IPS-NIHi11 (cell line): ENCODE results near the gene ITPRIPL2.

Experiments
- DNase-seq: peaks from one replicate; pipeline ENCODE4 v3.0.0; 2012; ENCODE audit warnings: mixed read lengths, low spot score

The ITPRIPL2 gene

DNA sequence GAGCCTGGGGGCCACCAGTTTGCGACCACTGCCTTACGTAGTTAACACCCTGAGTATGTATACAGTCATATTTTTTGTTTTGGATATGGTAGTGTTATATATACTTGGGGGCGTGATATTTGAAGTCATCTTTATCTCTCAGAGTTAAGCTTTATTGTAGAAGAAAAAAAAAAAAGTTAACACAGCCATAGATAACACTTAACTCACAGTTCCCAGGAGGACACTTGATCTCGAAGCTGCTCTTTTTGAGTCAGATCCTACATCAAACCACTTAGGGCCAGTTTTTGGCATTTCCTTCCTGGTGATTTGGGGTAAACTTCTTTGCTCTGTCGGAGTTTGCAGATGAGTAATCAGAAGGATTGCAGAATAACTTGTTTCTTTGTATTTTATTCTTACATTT, 5.8 kb downstream of the ITPRIPL2 start:
- DNase-seq = no peak

DNA sequence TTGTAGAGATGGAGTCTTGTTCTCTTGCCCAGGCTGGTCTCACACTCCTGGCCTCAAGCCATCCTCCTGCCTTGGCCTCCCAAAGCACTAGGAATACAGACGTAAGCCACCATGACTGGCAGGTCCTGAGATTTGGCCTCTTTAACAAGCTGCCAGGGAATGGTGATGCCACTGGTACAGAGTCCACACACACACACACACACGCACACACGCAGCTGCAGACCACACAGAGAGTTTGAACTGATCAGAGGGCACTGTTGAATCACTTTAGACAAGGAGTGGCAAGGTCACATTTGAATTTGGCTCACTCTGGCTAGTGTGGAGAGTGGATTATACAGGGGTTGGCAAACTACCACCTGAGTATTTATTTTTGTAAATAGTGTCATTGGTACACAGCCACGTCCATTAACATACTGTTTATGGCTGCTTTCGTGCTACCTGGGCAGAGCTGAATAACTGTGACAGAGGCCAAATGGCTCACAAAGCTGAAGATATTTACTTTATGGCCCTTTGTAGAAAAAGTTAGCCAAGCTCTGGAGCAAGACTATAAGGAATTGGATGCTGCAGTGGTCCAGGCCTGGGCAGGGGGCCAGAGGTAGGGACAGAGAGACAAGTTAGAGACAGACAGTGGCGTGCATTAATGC, 9.9 kb downstream of the ITPRIPL2 start:
- DNase-seq = no peak

DNA sequence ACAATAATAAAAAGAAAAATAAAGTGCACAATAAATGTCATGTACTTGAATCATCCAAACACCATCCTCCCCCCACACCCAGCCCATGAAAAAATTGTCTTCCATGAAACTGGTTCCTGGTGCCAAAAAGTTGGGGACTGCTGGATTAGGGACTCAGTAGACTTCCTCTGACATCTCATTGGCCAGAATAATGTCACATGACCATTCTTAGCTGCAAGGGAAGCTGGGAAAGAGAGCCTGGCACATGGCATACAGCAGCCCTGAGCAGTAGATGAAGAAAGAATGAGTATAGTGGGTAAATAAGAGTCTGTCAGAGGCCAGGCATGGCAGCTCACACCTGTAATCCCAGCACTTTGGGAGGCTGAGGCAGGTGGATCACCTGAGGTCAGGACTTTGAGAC, 12.5 kb downstream of the ITPRIPL2 start:
- no peak for DNase-seq

DNA sequence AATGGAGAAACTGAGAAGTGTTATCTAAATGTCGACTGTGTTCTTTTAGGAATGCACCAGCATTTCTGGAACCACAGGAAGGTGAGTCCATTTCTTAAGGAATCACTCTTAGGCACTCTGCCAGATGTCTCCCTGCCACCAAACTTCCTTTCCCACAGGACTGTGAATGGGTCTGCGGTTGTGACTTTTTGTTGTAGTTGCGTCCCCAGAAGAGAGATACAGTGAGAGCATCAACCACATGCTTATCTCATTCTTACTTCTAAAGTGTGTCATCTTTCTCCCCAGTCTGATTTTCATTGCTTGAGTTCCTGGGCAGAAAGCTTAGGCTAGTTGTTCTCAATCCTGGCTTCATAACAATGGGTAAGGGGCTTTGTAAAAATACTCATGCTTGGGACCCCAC, 13.4 kb downstream of the ITPRIPL2 start:
- DNase-seq = no peak

DNA sequence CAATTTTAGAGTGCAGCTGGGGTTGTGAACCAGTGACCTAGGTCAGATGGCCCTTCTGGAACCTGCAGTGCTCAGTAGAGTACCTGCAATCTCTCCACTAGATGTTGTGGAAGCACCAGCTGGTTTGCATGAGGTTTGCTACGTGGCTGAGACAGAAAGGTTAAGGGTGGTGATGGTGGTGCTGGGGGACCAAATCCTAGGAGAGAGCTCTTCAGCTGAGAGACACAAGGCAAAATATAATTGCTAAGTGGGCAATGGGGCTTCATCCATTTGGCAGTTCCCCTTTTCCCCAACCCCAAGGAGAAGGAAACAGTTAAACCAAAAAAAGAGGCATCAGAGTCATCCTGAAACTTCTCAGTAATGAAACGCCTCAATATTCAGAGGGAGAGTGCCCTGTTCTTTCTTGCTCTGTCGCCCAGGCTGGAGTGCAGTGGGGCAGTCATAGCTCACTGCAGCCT, 13.9 kb downstream of the ITPRIPL2 start:
- no peak for DNase-seq

DNA sequence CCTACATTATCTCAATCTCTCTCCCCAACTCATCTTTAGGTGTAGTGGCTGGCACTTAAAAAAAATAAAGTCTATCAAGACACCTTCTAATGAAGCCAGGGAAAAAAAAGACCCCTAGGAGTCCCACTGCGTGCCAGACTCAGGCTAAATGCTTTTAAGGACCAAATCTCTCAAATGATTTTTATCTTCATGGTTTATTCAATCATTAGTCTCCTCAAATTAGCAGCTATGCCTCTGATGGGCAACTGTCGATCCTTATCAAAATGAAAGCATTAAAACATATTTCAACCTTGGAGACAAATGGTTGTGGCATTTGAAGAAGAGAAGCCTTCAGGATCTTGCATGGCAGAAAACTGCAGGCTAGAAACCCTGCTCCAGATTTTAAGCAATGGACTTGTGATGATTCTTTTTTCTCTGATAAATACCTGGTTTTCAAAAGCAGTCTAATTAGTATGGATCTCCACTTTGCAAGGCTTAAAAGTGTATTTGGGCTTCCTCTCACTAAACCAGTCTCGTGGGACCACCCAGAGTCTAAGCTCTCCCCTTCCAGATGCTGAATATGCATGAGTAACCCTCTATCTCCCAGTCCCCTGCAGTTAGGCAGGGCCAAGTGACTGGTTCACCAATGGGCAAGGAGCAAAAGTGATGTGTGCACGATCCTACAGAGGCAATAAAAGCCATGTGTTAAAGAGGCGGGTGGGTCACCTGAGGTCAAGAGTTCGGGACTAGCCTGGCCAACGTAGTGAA, 14.9 kb downstream of the ITPRIPL2 start:
- no peak for DNase-seq

DNA sequence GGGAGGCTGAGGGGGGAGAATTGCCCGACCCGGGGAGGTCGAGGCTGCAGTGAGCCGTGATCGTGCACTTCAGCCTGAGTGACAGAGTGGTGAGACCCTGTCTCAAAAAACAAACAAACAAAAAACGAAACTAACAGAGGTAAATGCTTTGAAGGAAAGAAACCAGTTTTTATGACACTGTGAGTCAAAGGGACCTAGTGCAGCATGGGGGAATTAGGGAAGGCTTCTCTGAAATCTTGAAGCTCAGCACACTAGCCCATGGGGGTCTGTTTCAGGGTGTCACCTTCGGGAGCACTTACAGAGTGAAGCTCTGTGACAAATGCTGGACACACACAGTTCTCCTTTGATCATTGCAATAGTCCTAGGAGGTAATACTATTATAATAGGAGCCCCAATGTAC, 16.6 kb downstream of the ITPRIPL2 start:
- DNase-seq = no peak

DNA sequence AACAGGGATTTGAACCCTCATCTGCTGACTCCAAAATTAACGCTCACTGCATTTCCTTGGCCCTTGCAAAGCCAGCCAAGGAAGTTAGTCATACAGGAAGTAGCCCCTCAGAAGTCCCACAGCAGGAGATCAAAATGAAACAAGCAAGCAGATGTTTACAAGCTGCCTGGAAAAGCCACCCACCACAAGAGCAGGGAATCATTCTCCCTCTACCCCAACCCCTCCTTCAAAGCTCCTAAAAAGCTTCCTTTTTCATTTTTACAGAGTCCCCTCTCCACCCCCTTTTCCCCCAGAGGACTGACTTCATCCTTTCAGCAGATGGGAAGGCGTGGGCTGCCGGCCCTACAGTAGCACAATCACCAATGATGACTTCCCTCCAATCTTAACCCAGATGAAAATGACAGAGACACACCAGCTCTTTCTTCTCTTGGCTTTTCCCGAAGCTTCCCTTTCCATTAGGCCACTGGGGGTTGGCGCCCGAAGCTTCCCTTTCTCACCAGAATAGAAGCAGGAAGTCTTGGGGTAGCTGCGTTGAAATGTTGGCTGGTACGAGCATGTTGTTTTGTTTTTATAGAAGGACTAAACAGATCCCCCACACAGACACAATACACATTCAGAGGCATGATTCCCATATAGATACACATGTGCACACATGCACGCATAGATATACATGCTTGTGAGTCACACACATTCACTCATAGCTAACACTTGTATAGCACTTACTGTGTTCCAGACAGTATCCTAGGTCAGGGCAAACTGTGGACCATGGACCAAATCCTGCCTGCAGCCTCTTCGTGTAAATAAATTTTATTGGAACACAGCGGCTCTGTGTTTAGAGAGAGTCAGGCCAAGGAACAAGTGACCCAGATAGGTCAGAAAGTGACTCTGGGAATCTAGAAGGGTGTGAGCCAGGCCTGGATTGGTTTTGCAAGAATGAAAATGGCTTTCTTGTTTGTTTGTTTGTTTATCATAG, 17.4 kb downstream of the ITPRIPL2 start:
- DNase-seq = peak; percentile 49

DNA sequence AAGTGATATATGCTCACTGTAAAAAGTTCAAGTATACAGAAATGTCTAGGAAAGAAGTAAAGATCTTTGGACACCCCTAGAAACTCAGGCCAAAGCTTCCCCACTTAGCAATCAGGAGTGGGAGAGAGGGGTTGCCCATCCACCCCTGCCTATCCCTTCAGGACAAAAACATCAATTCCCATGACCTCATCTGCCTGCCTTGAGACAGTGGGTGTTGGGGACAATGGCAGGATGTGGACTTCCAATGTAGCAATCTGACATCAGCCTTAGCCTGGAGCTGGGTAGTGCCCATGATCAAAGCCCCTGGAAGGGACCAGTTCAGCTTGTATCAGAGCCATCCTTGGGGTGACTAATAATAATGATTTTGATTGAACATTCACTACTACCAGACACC, 18.1 kb downstream of the ITPRIPL2 start:
- no peak for DNase-seq

DNA sequence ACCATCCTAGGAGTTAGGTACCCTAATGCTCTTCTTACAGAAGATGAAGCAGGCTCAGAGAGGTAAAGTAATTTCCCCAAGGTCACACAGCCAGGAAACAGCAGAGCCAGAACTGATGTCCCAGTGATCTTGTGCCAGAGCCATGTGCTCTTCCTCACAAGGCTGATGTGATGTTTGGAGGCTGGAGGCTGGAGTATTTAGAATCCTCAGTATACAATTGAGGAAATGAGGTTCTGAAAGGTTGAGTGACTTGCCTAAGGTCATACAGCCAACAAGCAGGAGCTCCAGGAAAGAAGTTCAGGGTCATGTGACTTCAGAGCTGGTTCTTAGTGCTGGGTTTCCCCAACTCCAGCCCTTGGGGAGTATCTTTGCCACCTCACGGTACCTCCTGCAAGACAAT, 18.5 kb downstream of the ITPRIPL2 start:
- no peak for DNase-seq

DNA sequence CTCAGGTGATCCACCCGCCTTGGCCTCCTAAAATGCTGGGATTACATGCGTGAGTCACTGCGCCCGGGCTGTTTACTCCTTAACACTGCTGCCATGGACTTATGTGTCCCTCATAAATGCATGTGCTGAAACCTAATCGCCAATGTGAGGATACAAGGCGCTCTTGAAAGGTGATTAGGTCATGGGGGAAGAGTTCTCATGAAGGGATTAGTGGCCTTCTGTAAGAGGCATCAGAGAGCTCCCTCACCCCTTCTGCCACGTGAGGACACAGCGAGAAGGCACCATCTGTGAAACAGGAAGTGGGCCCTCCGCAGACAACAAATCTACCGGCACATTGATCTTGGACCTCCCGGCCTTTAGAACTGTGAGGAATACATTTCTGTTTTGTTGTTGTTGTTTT, 19.1 kb downstream of the ITPRIPL2 start:
- DNase-seq = no peak

DNA sequence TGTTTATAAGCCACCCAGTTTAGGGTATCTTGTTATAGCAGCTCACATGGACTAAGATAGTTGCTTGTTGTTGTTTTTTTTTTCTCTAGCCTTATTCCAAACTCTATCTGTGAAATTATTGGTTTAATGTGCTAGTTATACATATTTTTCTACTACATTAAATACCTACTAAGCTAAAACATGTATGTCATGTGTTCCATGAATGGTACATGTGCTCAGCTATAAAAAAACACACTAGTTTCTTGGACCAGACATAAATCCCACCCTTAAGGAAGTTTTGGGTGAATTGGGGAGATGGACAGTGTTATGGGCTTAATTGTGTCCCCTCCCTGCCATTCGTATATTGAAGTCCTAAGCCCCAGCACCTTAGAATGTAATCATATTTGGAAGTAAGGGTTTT, 19.8 kb downstream of the ITPRIPL2 start:
- no peak for DNase-seq

DNA sequence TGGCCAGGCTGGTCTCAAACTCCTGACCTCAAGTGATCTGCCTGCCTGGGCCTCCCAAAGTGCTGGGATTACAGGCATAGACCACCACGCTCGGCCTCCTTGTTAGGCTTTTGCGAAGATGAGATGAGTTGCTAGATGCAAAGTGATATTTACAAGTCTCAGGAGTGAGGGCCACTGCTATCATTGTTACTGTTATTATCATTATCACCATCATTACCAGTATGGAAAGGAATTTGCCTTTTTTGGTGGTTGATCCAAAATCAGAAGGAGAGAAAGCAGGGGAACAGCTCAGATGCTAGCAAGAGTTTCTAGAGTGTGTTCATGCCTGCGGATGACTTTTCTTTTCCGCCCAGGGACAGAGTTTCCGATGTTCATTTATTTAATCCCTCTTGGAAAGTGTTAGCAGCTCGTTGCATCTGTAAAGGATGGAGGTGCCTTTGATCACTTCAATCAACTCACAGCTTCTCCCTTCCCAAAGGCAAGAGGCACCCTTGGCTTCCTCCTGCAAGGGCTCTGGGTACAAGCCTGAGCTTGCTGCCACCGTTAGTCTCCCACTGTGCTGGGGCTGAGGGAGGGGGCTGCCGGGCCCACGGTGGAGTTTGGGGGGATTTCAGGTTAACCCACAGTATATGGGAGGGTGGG, 21.6 kb downstream of the ITPRIPL2 start:
- no peak for DNase-seq

DNA sequence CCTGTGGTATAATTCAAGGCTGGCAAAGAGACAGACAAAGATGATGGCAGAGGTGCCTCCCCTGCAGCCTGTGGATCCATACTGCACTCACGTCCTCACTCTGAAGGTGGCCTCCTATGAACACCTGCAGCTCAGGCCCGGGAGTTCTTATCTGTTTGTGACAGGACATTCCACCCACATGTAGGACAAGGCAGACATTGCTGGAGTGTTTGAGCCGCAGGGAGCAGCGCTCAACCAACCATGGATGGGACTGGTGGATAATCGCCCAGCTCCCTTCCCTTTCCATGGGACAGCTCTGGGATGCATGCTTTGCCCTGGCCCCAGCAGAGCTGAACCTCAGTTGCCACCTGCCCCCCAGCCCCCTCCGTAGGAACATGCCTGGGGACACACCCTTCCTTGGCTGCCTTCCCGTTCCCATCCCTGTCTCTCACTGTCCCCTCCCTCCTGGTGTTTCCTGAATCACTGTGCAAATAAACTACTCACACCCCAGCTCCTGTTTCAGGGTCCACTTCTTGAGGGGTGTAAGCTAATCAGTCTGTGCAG, 22.2 kb downstream of the ITPRIPL2 start:
- no peak for DNase-seq

DNA sequence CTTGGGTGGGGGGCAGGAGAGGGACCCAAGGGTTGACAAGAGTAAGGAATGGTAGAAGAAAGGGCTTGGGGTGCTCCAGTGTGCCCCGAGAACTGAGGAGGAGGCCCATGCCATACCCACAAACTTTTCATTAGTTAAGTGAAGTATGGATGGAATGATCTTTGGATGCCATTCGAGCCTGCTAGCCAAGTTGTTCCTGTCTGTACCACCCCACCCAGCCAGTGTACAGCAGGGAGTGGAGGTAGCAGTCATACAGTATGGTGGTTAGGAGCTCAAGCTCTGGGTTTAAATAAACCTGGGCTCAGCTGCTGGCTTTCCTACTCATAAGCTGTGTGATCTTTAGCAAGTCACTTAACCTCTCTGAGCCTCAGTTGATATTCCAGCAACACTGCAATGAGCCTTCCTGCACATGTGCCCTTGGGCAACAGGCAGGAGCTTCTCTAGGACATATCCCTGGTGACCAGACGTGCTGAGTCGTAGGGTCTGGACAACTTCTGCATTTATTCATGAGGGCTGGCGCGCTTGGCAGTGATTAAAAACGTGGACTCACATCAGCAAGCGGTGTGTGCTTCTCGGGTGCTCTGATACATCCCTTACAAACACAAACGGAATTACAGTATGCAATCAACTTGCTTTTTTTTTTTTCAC, 22.9 kb downstream of the ITPRIPL2 start:
- no peak for DNase-seq

DNA sequence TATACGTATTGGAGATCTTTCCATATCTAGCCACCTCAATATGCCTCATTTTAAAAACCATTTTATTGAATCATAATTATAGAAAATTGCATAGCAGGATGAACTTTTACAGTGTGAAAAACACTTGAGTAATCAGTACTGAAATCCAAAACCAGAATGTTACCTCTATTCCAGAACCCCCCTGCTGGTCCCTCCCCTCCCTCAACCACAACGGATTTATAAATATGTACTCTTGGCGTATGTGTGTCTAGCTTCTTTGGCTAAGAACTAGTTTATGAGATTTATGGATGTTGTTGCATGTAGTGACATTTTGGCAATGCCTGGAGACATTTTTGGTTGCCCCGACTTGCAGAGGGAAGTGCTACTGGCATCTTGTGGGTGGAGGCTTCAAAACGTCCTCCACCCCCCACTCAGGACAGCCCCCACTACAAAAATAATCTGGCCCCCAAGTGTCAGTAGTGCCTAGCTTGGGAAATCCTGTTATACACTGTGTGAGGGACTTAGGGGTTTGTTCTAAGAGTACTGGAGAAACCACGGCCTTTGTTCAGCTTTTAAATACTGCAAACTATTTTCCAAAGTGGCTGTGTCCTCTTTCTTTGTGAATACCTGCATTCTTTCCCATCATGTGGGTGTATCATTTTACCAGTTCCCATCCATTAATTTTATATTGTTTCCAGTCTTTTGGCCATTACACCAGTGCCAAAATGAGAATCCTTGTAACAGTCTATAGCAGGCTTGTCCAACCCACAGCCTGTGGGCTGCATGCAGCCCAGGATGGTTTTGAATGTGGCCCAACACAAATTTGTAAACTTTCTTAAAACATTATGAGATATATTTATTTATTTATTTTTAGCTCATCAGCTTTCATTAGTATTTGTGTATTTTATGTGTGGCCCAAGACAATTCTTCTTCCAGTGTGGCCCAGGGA, 23.7 kb downstream of the ITPRIPL2 start:
- DNase-seq = no peak

DNA sequence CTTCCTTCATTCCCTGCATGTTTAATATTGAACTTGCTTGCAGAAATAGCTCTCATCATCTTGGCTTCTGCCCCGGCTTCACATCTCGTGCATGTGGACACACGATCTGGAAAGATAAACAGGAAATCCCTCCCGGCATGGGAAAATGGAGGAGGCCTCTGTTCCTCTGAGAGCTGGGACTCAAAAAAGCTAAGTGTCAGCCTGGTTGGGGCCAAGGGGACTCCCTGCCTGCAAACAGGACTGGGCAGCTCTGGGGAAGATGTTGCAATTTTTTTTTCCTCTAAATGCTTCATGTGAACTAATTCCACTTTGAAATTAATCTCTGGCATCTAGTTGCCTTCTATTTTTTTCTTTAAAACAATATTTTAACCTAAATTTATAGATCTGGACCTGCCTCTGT, 24.8 kb downstream of the ITPRIPL2 start:
- peak; percentile 42 for DNase-seq

DNA sequence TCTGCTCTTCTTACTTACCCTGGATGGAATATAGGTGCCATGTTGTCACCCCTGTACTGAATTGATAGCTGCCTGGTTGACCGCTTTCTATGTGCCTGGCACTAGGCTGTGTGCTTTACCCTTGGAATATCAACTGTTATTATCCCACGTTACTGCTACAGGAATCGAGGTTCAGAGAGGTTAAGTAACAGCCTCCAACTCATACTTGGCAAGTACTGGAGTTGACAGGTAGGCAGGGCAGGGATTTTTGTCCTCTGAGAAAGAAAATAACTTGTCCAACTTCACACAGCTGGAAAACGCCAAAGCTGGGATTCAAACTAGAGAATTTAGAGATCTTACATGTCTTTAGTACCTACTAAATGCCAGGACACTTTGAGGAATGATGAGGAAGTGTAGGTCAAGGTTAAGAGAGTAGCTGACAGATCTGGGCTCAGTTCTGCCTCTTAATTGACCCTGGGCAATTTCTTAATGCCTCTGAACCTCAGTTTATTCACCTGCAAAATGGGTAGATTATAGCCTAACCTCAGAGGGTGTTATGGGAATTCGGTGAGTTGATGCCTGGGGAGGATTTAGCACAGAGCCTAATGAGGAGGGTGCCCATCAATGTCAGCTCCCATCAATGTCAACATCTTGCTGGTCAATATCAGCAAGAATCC, 25.8 kb downstream of the ITPRIPL2 start:
- no peak for DNase-seq

DNA sequence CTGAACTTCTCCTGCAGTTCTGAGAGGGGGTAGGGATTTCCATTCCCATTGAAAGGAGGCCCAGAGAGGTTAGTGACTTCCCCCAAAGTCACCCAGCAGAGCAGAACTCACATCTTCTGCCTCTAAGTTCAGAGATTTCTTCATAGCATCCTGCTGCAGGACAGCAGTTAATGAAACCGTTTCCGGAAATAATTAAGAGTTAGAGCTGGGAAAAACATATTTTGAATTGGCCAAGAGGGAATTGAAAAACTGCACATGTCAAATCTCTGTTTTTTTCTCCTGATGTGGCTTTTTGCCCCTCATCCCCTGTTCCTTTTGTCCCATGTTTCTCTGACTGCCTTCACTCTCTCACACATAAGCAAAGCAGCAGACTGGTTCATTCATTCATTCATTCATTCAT, 26.6 kb downstream of the ITPRIPL2 start:
- DNase-seq = no peak
